Fibroblast of upper back skin (primary cell): ENCODE results near the gene HNRNPAB.

Experiments used
- DNase-seq: peaks from one replicate; pipeline ENCODE4 v3.0.0-alpha.2; 2013

Gene HNRNPAB

GRCh38 chr5:178204182-178204934 lies at the start of gene HNRNPAB:
HNRNPAB (plus strand) TSS chr5:178204533; CDS start chr5:178204838, 305 bp downstream.
- peak; percentile 96 for DNase-seq

- DNase-seq = no peak
Measured at GRCh38 chr5:178155065-178155464, 49.3 kb upstream of the HNRNPAB start.

DNA sequence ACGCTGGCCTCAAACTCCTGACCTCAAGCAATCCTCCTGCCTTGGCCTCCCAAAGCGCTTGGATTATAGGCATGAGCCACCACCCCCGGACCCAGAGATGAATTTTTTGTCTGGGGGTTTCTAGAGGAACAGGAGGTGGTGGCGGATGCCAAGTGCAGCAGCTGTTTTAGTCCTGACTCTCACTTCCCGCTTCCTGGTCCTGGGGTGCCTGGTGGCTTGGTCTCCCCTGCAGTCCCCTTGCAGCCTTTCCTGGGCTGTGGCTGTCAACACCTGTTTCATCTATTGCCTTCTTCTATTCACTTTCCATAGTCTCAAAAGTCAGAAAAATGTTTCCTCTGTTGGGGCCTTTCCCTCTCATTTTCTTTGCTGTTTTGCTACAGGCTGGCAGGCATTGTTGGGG lies 44.2 kb upstream of the HNRNPAB start:
- DNase-seq = no peak

GRCh38 chr5:178162481-178162880 lies 41.9 kb upstream of the HNRNPAB start:
- no peak for DNase-seq

DNA sequence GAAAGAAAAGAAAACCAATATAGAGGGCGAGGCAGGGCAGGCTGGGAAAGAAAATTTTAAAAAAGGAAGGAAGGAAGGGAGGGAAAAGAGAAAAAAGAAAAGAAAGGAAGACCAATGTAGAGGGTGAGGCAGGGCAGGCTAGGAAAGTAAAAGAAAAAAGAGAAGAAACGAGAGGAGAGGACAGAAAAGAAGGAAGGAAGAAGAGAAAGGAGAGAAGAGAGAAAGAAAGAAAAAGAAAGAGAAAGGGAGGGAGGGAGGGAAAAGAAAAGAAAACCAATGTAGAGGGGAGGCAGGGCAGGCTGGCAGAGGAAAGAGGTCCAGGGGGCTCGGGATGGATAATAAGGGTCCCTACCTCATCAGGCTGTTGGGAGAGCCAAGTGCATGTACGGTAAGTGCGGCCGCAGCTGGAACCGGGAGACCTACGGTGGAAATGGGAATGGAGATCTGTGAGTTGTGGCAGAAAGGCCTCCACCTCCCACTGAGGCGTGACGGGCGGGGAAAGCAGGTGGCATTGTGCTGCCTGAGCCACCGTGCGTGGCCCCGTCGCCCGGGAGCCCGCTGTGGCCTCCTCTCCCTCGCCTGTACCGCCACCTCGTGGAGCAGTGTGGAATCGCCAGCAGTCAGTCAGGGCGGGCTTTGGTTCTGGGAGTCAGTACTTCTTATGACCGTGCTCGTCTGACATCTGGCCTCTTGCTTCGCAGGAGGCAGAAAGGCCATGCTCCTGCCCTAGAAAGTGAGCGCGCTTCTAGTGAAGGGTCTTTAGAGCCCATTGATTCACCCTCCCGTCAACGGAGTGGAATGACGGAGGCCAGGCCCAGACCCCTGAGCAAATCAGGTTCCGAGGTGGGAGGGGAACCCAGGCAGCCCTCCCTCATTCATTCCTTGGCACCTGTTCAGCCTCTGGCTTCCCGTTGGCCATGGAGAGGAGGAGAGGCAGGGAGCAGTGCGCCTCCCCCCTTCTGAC lies 40.3 kb upstream of the HNRNPAB start:
- peak; percentile 62 for DNase-seq

DNA sequence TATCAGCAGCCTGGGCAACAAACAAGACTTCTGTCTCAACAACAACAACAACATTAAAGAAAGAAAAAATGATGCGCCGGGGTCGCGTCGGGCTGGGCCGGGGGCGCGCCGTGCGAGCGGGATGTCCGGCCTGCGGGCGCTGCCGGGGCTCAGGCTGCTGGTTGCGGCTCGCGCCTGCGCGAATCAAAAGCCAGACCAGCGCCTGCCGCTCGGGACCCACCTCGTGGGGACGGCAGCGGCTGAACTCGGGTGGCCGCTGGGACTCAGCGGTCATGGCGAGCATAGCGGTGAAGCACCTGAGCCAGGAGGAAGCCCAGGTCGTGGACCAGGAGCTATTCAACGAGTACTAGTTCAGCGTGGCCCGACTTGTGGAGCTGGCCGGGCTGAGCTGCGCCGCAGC lies 38.8 kb upstream of the HNRNPAB start:
- no peak for DNase-seq

- DNase-seq = no peak
Measured at GRCh38 chr5:178170455-178170854, 33.9 kb upstream of the HNRNPAB start.

- DNase-seq = no peak
Measured at GRCh38 chr5:178174456-178174855, 29.9 kb upstream of the HNRNPAB start.

DNA sequence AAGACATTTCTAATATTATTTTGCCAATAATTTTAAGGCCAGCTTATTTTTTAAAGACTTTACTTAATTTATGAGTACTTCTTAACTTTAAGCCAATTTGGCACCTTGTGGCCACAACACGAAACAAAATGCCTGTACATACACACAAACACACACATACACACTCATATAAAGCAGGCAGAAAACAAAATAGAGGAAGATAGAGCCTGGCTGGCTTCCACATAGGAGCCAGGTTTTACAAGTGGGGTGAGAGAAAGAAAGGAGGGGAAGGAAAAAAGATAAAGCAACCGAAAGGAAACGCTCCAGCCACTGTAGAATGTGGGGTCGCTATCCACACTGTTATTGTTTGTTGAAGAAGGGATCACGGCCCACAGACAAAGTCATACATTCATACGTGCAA lies 27.5 kb upstream of the HNRNPAB start:
- no peak for DNase-seq

DNA sequence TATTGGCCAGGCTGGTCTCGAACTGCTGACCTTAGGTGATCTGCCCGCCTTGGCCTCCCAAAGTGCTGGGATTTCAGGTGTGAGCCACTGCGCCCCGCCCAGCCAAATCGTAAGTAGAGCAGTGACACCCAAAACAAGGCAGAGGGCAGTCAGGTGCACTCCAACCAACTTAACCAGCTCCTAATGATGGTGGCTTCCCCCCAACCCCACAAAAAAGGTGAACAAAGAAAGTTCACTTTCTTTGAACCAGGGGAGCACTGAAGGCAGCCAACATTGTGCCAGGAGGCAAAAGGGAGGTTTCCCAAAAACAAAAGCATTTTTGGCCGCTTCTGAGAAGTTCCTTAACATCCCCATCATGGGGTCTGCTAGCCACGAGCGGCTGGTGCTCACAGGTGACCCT lies 26.8 kb upstream of the HNRNPAB start:
- DNase-seq = no peak

GRCh38 chr5:178180141-178180863 lies 24.0 kb upstream of the HNRNPAB start:
- DNase-seq = no peak

GRCh38 chr5:178182158-178182876 lies 22.0 kb upstream of the HNRNPAB start:
- DNase-seq = no peak

DNA sequence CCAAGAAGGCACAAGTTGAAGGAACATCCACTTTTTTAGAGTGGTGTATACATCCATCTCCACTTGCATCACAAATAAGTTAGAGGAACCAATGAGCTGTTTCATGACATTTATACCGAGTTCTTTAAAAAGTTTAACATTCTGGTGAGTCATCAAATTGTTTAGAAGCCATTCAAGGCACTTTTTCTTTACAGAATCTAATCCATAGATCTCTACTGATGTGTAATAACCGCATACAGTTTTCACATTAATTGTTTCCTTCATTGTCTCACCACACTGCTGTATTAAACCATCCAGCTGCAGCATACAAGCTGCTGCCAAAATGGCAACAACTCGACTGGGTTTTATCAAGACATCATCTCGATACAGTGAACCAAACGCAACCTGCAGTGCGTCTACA lies 17.9 kb upstream of the HNRNPAB start:
- DNase-seq = peak; percentile 61

GRCh38 chr5:178187014-178187413 lies 17.3 kb upstream of the HNRNPAB start, which contains the start of gene GMCL2:
GMCL2 (minus strand) TSS chr5:178187371; CDS start chr5:178187299, 72 bp downstream.
- no peak for DNase-seq

DNA sequence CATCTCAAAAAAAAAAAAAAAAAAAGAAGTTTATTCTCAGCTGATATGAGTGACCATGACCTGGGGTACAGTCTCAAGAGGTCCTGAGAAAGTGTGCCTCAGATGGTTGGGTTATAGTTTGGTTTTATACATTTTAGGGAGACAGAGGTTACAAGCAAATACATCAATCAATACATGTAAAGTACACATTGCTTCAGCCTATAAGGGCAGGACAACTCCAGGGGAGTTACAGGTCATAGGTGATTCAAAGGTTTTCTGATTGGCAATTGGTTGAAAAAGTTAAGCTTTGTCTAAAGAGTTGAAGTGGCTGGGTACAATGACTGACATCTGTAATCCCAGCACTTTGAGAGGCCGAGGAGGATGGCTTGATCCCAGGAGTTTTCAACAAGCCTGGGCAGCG lies 14.9 kb upstream of the HNRNPAB start:
- no peak for DNase-seq

- DNase-seq = no peak
Measured at GRCh38 chr5:178191661-178192060, 12.7 kb upstream of the HNRNPAB start.

DNA sequence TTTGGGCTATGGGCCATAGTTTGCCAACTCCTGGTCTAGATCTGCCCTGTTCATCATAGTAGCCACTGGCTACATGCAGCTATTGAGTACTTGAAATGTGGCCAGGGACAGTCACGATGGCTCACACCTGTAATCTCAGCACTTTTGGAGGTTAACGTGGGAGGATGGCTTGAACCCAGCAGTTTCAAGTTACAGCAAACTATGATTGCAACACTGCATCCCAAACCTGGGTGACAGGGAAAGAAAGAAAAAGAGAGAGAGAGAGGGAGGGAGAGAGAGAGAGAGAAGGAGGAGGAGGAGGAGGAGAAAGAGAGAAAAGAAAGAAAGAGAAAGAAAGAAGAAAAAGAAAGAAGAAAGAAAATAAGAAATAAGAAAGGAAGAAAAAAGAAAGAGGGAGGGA lies 12.1 kb upstream of the HNRNPAB start:
- no peak for DNase-seq

GRCh38 chr5:178192787-178193186 lies 11.5 kb upstream of the HNRNPAB start:
- no peak for DNase-seq

DNA sequence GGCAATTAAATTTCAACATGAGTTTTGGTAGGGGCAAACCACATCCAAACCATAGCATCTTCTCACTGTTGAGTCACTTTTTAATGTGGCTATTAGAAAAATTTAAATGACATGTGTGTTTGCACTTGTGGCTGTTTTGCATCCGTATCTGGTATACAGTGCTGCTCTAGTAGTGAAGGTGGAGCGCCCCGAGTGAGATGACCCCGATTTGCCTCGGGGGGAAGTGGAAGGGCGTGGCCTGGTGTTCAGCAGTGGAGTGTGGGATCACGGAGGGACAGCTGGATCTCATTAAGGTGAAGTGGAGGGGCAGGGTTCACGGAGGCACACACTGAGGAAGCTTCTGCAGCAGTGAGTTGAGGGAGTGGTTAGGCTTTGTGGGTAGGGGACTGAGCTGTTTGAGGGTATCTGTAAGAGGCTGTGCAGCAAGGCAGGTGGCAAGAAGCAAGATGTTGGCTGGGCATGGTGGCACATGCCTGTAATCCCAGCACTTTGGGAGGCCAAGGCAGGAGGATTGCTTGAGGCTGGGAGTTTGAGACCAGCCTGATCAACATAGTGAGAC lies 11.0 kb upstream of the HNRNPAB start:
- no peak for DNase-seq

- no peak for DNase-seq
Measured at GRCh38 chr5:178194026-178194425, 10.3 kb upstream of the HNRNPAB start.

DNA sequence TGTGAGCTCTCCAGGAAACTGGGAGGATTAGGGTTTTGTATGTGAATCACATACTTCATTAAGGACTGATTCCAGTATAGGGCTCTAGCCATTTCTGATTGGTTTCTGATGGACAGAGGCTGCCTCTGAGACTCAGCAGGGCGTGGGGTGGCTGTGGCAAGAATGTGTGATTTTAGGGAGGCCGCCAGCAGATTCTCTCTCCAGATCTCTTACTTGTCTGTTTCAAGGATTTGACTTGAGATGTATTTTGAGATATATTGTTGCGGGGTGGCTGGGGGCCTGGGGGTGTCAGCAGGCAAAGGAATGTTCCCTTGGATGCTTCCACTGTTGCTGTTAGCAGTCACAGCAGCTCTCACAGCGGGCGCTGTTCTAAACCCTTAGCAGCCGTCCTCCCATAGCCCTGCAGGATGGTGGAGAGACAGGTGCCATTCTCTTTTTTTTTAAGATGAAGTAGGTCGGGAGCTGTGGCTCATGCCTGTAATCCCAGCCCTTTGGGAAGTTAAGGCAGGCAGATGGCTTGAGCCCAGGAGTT lies 8.0 kb upstream of the HNRNPAB start:
- no peak for DNase-seq

DNA sequence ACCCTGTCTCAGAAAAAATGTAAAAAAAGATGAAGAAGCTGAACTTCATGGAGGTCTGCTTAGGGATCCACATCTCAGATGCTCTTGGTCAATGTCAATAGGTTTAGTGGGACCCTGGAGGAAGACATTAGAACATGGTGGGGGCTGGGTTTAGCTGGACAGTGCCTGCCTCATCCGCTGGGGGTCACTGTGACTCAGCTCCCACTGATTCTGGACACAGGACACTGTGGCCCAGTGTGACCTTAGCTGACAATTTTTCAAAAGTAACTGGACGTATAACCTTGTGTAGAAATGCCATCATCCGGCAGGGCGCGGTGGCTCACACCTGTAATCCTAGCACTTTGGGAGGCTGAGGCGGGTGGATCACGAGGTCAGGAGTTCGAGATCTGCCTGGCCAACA lies 7.3 kb upstream of the HNRNPAB start:
- no peak for DNase-seq
